DND-41 (cell line): Measurements from ENCODE around the gene ERBB4.

ENCODE experiments used
- ATAC-seq: fragments of 200-7000 bp; cut with Tn5 transposase; 3 replicates; pipeline ENCODE4 v1.9.1; 2021; ENCODE audit warnings: low read depth; ENCODE audit not compliant: insufficient read depth
- DNase-seq: peaks from one replicate; pipeline ENCODE4 v3.0.0-alpha.2; 2020
- H2AFZ ChIP-seq: 2 replicates; pipeline ENCODE4 v1.6.0; 2012; ENCODE audit warnings: low read depth, low read length
- H3K27ac ChIP-seq: 2 replicates; pipeline ENCODE4 v1.5.1; 2012; ENCODE audit warnings: low read length, inconsistent platforms
- H3K27me3 ChIP-seq: fragments of 200-600 bp; sonication (generic); 2 replicates; pipeline ENCODE4 v1.6.0; 2012; ENCODE audit warnings: low read length, mild to moderate bottlenecking, inconsistent platforms; ENCODE audit not compliant: insufficient read depth, poor library complexity
- H3K36me3 ChIP-seq: 2 replicates; pipeline ENCODE4 v1.5.1; 2012; ENCODE audit warnings: low read length, inconsistent platforms; ENCODE audit not compliant: insufficient read depth
- H3K4me1 ChIP-seq: 2 replicates; pipeline ENCODE4 v1.5.1; 2012; ENCODE audit warnings: mild to moderate bottlenecking, low read length; ENCODE audit not compliant: insufficient read depth
- H3K4me2 ChIP-seq: 2 replicates; pipeline ENCODE4 v1.6.0; 2012; ENCODE audit warnings: mild to moderate bottlenecking, moderate library complexity, low read length, inconsistent platforms; ENCODE audit not compliant: insufficient read depth
- H3K4me3 ChIP-seq, 2 experiments: fragments of 200-600 bp in 1 of 2; shearing (Covaris generic) in 1 of 2; 2 replicates each; pipeline ENCODE4 v1.5.1; 2012 to 2016; ENCODE audit warnings: inconsistent platforms in 2 of 2, low read length in 2 of 2, mild to moderate bottlenecking in 2 of 2, low read depth in 1 of 2, moderate library complexity in 1 of 2
- H3K79me2 ChIP-seq: 2 replicates; pipeline ENCODE4 v1.6.0; 2012; ENCODE audit warnings: low read length, inconsistent platforms; ENCODE audit not compliant: insufficient read depth
- H3K9ac ChIP-seq: 2 replicates; pipeline ENCODE4 v1.6.0; 2012; ENCODE audit warnings: low read depth, mild to moderate bottlenecking, inconsistent platforms, low read length, moderate library complexity
- H3K9me3 ChIP-seq: 2 replicates; pipeline ENCODE4 v1.5.1; 2012; ENCODE audit warnings: low read length, moderate library complexity, mild to moderate bottlenecking, inconsistent platforms; ENCODE audit not compliant: insufficient read depth, severe bottlenecking
- H4K20me1 ChIP-seq: 2 replicates; pipeline ENCODE4 v1.6.0; 2012; ENCODE audit warnings: low read length; ENCODE audit not compliant: insufficient read depth
- CTCF ChIP-seq: IDR thresholded peaks from 2 replicates; pipeline ENCODE4 v1.5.1; 2012; ENCODE audit warnings: borderline replicate concordance, low read length, moderate library complexity, mild to moderate bottlenecking; ENCODE audit not compliant: poor library complexity, severe bottlenecking; ENCODE audit errors: extremely low read depth
- EZH2 ChIP-seq: IDR thresholded peaks from 3 replicates; pipeline ENCODE4 v1.6.1; 2012; ENCODE audit warnings: borderline replicate concordance, low read depth, mild to moderate bottlenecking, moderate library complexity, low read length, inconsistent platforms; ENCODE audit not compliant: severe bottlenecking

The ERBB4 gene

GRCh38 chr2:212145121-212145520 is 393.5 kb downstream of the ERBB4 start:
- H4K20me1 ChIP-seq, result no peaks in the 10 kb centered on the region
- H3K27ac ChIP-seq, result no peak overlapping the region
- no peak overlapping the region for H3K4me3 ChIP-seq
- no peak for ATAC-seq
- H3K27me3 ChIP-seq, result no peaks in the 10 kb centered on the region
- no peak for TF ChIP-seq CTCF
- no peak for TF ChIP-seq EZH2
- H3K9ac ChIP-seq, result no peak overlapping the region
- no peak overlapping the region for H2AFZ ChIP-seq
- no peak for DNase-seq
- H3K4me1 ChIP-seq, result no peaks in the 10 kb centered on the region
- H3K36me3 ChIP-seq, result no peaks in the 10 kb centered on the region
- no peak overlapping the region for H3K4me2 ChIP-seq
- no peaks in the 10 kb centered on the region for H3K9me3 ChIP-seq
- no peaks in the 10 kb centered on the region for H3K79me2 ChIP-seq

DNA sequence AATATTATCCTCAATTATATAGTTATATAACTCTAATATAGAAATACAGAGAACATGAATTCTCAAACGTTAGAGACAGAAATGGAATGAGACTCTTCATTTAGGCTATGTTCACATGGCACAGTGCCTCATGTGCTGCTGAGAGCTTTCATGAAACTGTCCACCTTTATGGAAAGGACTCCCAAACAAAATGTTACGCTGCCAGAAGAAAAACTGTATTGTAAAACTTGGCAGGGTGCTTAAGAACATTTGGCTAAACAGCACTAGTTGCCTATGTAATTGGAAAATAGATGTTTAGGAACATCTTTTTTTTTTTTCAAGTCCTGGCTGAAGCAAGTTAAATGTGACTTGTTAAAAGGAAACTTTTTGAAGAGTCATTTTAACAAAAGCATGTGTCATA is 396.0 kb downstream of the ERBB4 start:
- TF ChIP-seq CTCF (no peak), EZH2 (no peak)
- H3K27ac ChIP-seq, result no peak overlapping the region
- H3K9ac ChIP-seq, result no peak overlapping the region
- H3K4me3 ChIP-seq, result no peak overlapping the region
- no peaks in the 10 kb centered on the region for H3K36me3 ChIP-seq
- H2AFZ ChIP-seq, result no peak overlapping the region
- no peak overlapping the region for H3K4me2 ChIP-seq
- H3K9me3 ChIP-seq, result no peaks in the 10 kb centered on the region
- no peaks in the 10 kb centered on the region for H3K27me3 ChIP-seq
- H3K79me2 ChIP-seq, result no peaks in the 10 kb centered on the region
- no peaks in the 10 kb centered on the region for H4K20me1 ChIP-seq
- no peak for ATAC-seq
- DNase-seq, result no peak
- H3K4me1 ChIP-seq, result no peaks in the 10 kb centered on the region

DNA sequence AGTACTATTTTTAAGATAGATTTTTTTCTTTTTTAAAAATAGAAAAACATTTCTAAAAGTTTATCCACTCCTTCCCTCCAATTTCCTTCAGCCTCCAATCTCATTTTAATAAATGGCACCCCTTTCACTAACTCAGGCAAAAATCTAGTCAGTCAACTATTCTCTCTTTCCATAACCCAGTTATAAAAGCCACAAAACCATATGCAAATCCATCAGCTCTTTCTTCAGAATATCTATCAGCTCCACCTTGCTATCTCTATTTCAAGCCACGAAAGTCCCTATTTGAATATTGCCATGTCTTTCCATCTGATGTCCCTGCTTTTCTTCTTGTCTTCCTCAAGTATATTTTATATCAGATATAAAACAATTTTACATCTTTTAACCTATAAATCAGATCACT is 397.1 kb downstream of the ERBB4 start:
- H3K9me3 ChIP-seq, result no peaks in the 10 kb centered on the region
- H3K36me3 ChIP-seq, result no peaks in the 10 kb centered on the region
- H2AFZ ChIP-seq, result no peak overlapping the region
- H3K9ac ChIP-seq, result no peak overlapping the region
- H3K79me2 ChIP-seq, result no peaks in the 10 kb centered on the region
- TF ChIP-seq EZH2 (no peak), CTCF (no peak)
- DNase-seq (no peak), ATAC-seq (no peak)
- H3K4me2 ChIP-seq, result no peak overlapping the region
- no peaks in the 10 kb centered on the region for H3K4me1 ChIP-seq
- H4K20me1 ChIP-seq, result no peaks in the 10 kb centered on the region
- no peak overlapping the region for H3K27ac ChIP-seq
- no peak overlapping the region for H3K4me3 ChIP-seq
- no peaks in the 10 kb centered on the region for H3K27me3 ChIP-seq

DNA sequence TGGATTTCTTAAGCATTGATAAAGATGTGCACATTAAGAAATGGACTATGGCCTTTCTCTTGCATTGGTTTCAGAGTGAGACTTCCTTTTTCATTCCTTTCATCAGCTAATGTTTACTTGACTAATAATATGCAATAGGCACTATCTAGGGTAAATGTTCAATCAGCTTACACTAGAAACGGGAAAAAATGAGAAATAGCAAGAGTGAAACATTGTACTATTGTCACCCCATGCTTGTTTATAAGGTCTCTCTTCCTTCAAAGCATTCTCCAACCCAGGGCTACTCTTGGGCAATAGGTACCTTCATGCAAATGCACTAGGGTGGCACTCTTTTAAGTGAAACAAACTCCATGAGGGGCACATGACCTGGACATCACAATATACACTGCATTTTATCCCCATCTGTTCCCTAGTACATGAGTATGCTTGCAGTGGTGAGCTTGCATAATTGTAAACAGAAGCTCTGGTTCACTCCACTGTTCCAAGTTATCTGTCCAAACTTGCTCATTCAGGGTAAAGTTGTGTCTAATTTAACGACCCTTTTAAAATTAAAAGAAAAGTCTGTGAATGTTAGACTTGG is 402.3 kb downstream of the ERBB4 start:
- Histone ChIP-seq H2AFZ (no peak overlapping the region), H3K27ac (no peak overlapping the region), H3K4me2 (no peak overlapping the region), H3K27me3 (no peaks in the 10 kb centered on the region), H3K4me1 (no peaks in the 10 kb centered on the region), H3K4me3 (no peak overlapping the region), H3K79me2 (no peaks in the 10 kb centered on the region), H3K9ac (no peak overlapping the region), H3K36me3 (no peaks in the 10 kb centered on the region), H3K9me3 (no peaks in the 10 kb centered on the region), H4K20me1 (no peaks in the 10 kb centered on the region)
- DNase-seq (no peak), ATAC-seq (no peak)
- TF ChIP-seq CTCF, result no peak
- TF ChIP-seq EZH2, result no peak
